HEK293T (cell line): ENCODE results near the gene OR2V2.

ENCODE experiments used
- ARNT ChIP-seq: fragments of 450-650 bp; IDR thresholded peaks from 2 replicates; pipeline ENCODE4 v1.6.1; 2017; ENCODE audit warnings: mild to moderate bottlenecking
- BHLHE40 ChIP-seq: fragments of 450-650 bp; IDR thresholded peaks from 2 replicates; pipeline ENCODE4 v1.6.1; 2016; ENCODE audit warnings: mild to moderate bottlenecking, moderate library complexity, borderline replicate concordance
- CTBP1 ChIP-seq: fragments of 450-650 bp; IDR thresholded peaks from 2 replicates; pipeline ENCODE4 v1.6.1; 2016; ENCODE audit warnings: borderline replicate concordance
- ELF4 ChIP-seq: fragments of 450-650 bp; IDR thresholded peaks from 2 replicates; pipeline ENCODE4 v1.6.1; 2017; ENCODE audit warnings: antibody characterized with exemption
- FOXK2 ChIP-seq: fragments of 450-650 bp; IDR thresholded peaks from 2 replicates; pipeline ENCODE4 v1.6.1; 2016; ENCODE audit warnings: mild to moderate bottlenecking
- PKNOX1 ChIP-seq: fragments of 450-650 bp; IDR thresholded peaks from 2 replicates; pipeline ENCODE4 v1.6.1; 2016
- SP1 ChIP-seq: fragments of 450-650 bp; IDR thresholded peaks from 2 replicates; pipeline ENCODE4 v1.6.1; 2017
- SUZ12 ChIP-seq: fragments of 450-650 bp; IDR thresholded peaks from 2 replicates; pipeline ENCODE4 v1.6.1; 2016; ENCODE audit warnings: mild to moderate bottlenecking
- TARDBP ChIP-seq: fragments of 450-650 bp; IDR thresholded peaks from 2 replicates; pipeline ENCODE4 v1.6.1; 2016
- ZNF384 ChIP-seq: fragments of 450-650 bp; IDR thresholded peaks from 2 replicates; pipeline ENCODE4 v1.6.1; 2016

- TF ChIP-seq SUZ12, result no peak
- TF ChIP-seq PKNOX1, result no peak
- TF ChIP-seq BHLHE40, result no peak
- no peak for TF ChIP-seq SP1
- no peak for TF ChIP-seq ELF4
- TF ChIP-seq TARDBP, result no peak
- TF ChIP-seq ZNF384, result no peak
- TF ChIP-seq ARNT, result no peak
- TF ChIP-seq CTBP1, result no peak
- TF ChIP-seq FOXK2, result no peak
Observed at GRCh38 chr5:181189962-181190710, 42.8 kb downstream of the OR2V2 start.
